ENCODE data around the gene FXR2. TPM values are rescaled to one million over a fixed set of nuclear protein-coding genes. Genes with fewer than 3 reads are reported as not detected.

FXR2 gene
- total RNA-seq, 4 donors from 2014 or later, result 6.2 to 37.8 (median 20.1) TPM

GRCh38 chr17:7634384-7634783 lies 19.7 kb upstream of the FXR2 start:
- peak in 1 of 2 donors; percentile 44 for DNase-seq
- H3K36me3 ChIP-seq, result no peaks in the 10 kb centered on the region
- no peak overlapping the region for H3K27ac ChIP-seq
- no peak overlapping the region for H3K4me3 ChIP-seq
- H3K4me1 ChIP-seq, result no peaks in the 10 kb centered on the region
- intact Hi-C loops (cut with DNase I; ENCODE audit: low total_unique reads), result no loop called here
- TF ChIP-seq CTCF (IDR thresholded peaks at IDR 0.05) (peak; percentile 17 to 59 (median 34)), POLR2A (IDR thresholded peaks at IDR 0.05) (no peak)
- no peaks in the 10 kb centered on the region for H3K9me3 ChIP-seq
- no peaks in the 10 kb centered on the region for H3K27me3 ChIP-seq

- H3K36me3 ChIP-seq, result no peaks in the 10 kb centered on the region
- TF ChIP-seq POLR2A (IDR thresholded peaks at IDR 0.05), result no peak
- TF ChIP-seq CTCF (IDR thresholded peaks at IDR 0.05), result no peak
- intact Hi-C loops (cut with DNase I; ENCODE audit: low total_unique reads), result no loop called here
These were observed 18.4 kb upstream of the FXR2 start for GRCh38 chr17:7633093-7633492.

GRCh38 chr17:7632492-7632894 lies 17.8 kb upstream of the FXR2 start:
- intact Hi-C loops (cut with DNase I; ENCODE audit: low total_unique reads), result no loop called here
- no peaks in the 10 kb centered on the region for H3K27me3 ChIP-seq
- no peak for DNase-seq
- H3K36me3 ChIP-seq, result no peaks in the 10 kb centered on the region
- H3K4me1 ChIP-seq, result no peaks in the 10 kb centered on the region
- no peak overlapping the region for H3K27ac ChIP-seq
- H3K4me3 ChIP-seq, result no peak overlapping the region
- H3K9me3 ChIP-seq, result no peaks in the 10 kb centered on the region
- TF ChIP-seq CTCF (IDR thresholded peaks at IDR 0.05) (peak in 2 of 4 experiments; percentile 14 to 22), POLR2A (IDR thresholded peaks at IDR 0.05) (no peak)

More at GRCh38 chr17:7633093-7633492, 18.4 kb upstream of the FXR2 start:
- Histone ChIP-seq H3K27me3 (no peaks in the 10 kb centered on the region), H3K4me3 (no peak overlapping the region), H3K4me1 (no peaks in the 10 kb centered on the region), H3K9me3 (no peaks in the 10 kb centered on the region), H3K27ac (no peak overlapping the region)
- DNase-seq, result no peak

GRCh38 chr17:7631398-7632380 lies 17.0 kb upstream of the FXR2 start:
- no peaks in the 10 kb centered on the region for H3K27me3 ChIP-seq
- DNase-seq, result no peak
- TF ChIP-seq CTCF (IDR thresholded peaks at IDR 0.05) (no peak), POLR2A (IDR thresholded peaks at IDR 0.05) (no peak)
- H3K27ac ChIP-seq, result no peak overlapping the region
- H3K4me3 ChIP-seq, result no peak overlapping the region
- intact Hi-C loops (cut with DNase I; ENCODE audit: low total_unique reads), result no loop called here
- H3K4me1 ChIP-seq, result no peaks in the 10 kb centered on the region
- H3K9me3 ChIP-seq, result no peaks in the 10 kb centered on the region
- no peaks in the 10 kb centered on the region for H3K36me3 ChIP-seq

- TF ChIP-seq POLR2A (IDR thresholded peaks at IDR 0.05) (no peak), CTCF (IDR thresholded peaks at IDR 0.05) (no peak)
- H3K4me3 ChIP-seq, result no peak within 1 kb of the TSS
These were observed 15.4 kb upstream of the FXR2 start, which contains the start of gene SHBG for GRCh38 chr17:7629939-7630571. Gene SHBG, plus strand, starts transcription at chr17:7630135. Its CDS starts 38 bp downstream, at chr17:7630173.

More at GRCh38 chr17:7629939-7630571, 15.4 kb upstream of the FXR2 start, which contains the start of gene SHBG:
- intact Hi-C loops (cut with DNase I; ENCODE audit: low total_unique reads), result loop anchor here (5.0 kb wide), 1 partner anchor 57 kb away; the partner anchor contains the start of genes TP53 and WRAP53
- H3K27ac ChIP-seq, result no peak within 1 kb of the TSS
- H3K36me3 ChIP-seq, result no peaks in the 10 kb centered on the region
- no peaks in the 10 kb centered on the region for H3K27me3 ChIP-seq
- H3K4me1 ChIP-seq, result no peaks in the 10 kb centered on the region
- H3K9me3 ChIP-seq, result no peaks in the 10 kb centered on the region
- no peak for DNase-seq
